Osteoblast (primary cell): ENCODE data around the gene SPSB3. TPM values are rescaled to one million over a fixed set of nuclear protein-coding genes. Genes with fewer than 3 reads are reported as not detected.

Experiments
- DNase-seq: peaks from one replicate; pipeline ENCODE4 v3.0.0; 2011; ENCODE audit warnings: low spot score, mixed read lengths; ENCODE audit not compliant: insufficient read length; ENCODE audit errors: missing footprints
- H2AFZ ChIP-seq: 2 replicates; pipeline ENCODE4 v1.6.0; 2011; ENCODE audit warnings: mild to moderate bottlenecking, low read length
- H3K27ac ChIP-seq: 2 replicates; pipeline ENCODE4 v1.5.1; 2011; ENCODE audit warnings: mild to moderate bottlenecking, low read depth, low read length, moderate library complexity
- H3K27me3 ChIP-seq: 2 replicates; pipeline ENCODE4 v1.6.0; 2012; ENCODE audit warnings: mild to moderate bottlenecking, control low read depth, inconsistent platforms, low read length, moderate library complexity; ENCODE audit not compliant: insufficient read depth
- H3K36me3 ChIP-seq: 2 replicates; pipeline ENCODE4 v1.5.1; 2011; ENCODE audit warnings: mild to moderate bottlenecking, low read length, control low read depth, moderate library complexity; ENCODE audit not compliant: insufficient read depth
- H3K4me1 ChIP-seq: 2 replicates; pipeline ENCODE4 v1.5.1; 2011; ENCODE audit warnings: mild to moderate bottlenecking, low read length, control low read depth, moderate library complexity; ENCODE audit not compliant: insufficient read depth
- H3K4me2 ChIP-seq: 2 replicates; pipeline ENCODE4 v1.6.0; 2011; ENCODE audit warnings: mild to moderate bottlenecking, low read length; ENCODE audit not compliant: insufficient read depth
- H3K4me3 ChIP-seq: fragments of 200-600 bp; sonication (generic); 3 replicates; pipeline ENCODE4 v1.5.1; 2012; ENCODE audit warnings: mild to moderate bottlenecking, low read length, inconsistent platforms; ENCODE audit not compliant: insufficient read depth
- H3K79me2 ChIP-seq: 2 replicates; pipeline ENCODE4 v1.6.0; 2012; ENCODE audit warnings: mild to moderate bottlenecking, low read length, control low read depth, inconsistent platforms; ENCODE audit not compliant: insufficient read depth
- H3K9me3 ChIP-seq: 2 replicates; pipeline ENCODE4 v1.5.1; 2011; ENCODE audit warnings: low read depth, low read length, control low read depth
- H4K20me1 ChIP-seq: 2 replicates; pipeline ENCODE4 v1.6.0; 2012; ENCODE audit warnings: mild to moderate bottlenecking, low read length, control low read depth; ENCODE audit not compliant: insufficient read depth
- CTCF ChIP-seq: IDR thresholded peaks from 2 replicates; pipeline ENCODE4 v1.5.1; 2011; ENCODE audit warnings: mild to moderate bottlenecking, low read depth, low read length, moderate library complexity; ENCODE audit errors: extremely low read depth
- total RNA-seq: library from RNA; depleted of rRNA; stranded (reverse); fragments of >200 nt; gene quantifications from 2 replicates; pipeline ENCODE4 v1.2.3, GENCODE V29; 2012

Gene SPSB3
- total RNA-seq, 1 donor: 42.3 TPM

GRCh38 chr16:1758923-1759322 lies 23.4 kb downstream of the SPSB3 start:
- Histone ChIP-seq H3K36me3 (peaks cover 42% of the 10 kb centered on the region), H3K79me2 (peaks cover 5% of the 10 kb centered on the region)

GRCh38 chr16:1757714-1758461 lies 24.5 kb downstream of the SPSB3 start:
- Histone ChIP-seq H3K4me2 (no peak overlapping the region), H3K4me1 (no peaks in the 10 kb centered on the region), H3K79me2 (peaks cover 5% of the 10 kb centered on the region), H3K36me3 (peaks cover 39% of the 10 kb centered on the region), H3K9me3 (no peaks in the 10 kb centered on the region), H3K27ac (no peak overlapping the region), H2AFZ (no peak overlapping the region), H3K4me3 (no peak overlapping the region), H4K20me1 (peaks cover 7% of the 10 kb centered on the region), H3K27me3 (no peaks in the 10 kb centered on the region)
- no peak for DNase-seq
- TF ChIP-seq CTCF: no peak

More at GRCh38 chr16:1758923-1759322, 23.4 kb downstream of the SPSB3 start:
- Histone ChIP-seq H4K20me1 (peaks cover 12% of the 10 kb centered on the region), H3K4me1 (no peaks in the 10 kb centered on the region), H3K9me3 (no peaks in the 10 kb centered on the region), H3K4me2 (no peak overlapping the region), H3K27me3 (no peaks in the 10 kb centered on the region), H3K27ac (no peak overlapping the region), H2AFZ (no peak overlapping the region), H3K4me3 (no peak overlapping the region)
- TF ChIP-seq CTCF: no peak
- no peak for DNase-seq

- H3K27ac ChIP-seq: no peak overlapping the region
- no peak for TF ChIP-seq CTCF
- H3K36me3 ChIP-seq: peaks cover 39% of the 10 kb centered on the region
- H3K79me2 ChIP-seq: peaks cover 9% of the 10 kb centered on the region
- DNase-seq: no peak
- no peak overlapping the region for H2AFZ ChIP-seq
- H3K4me2 ChIP-seq: no peak overlapping the region
- no peak overlapping the region for H3K4me3 ChIP-seq
- H4K20me1 ChIP-seq: peaks cover 13% of the 10 kb centered on the region
- no peaks in the 10 kb centered on the region for H3K27me3 ChIP-seq
- no peaks in the 10 kb centered on the region for H3K9me3 ChIP-seq
- peaks cover 6% of the 10 kb centered on the region for H3K4me1 ChIP-seq
These were observed 28.2 kb downstream of the SPSB3 start for GRCh38 chr16:1754204-1754603.

- peaks cover 43% of the 10 kb centered on the region for H3K36me3 ChIP-seq
- H4K20me1 ChIP-seq: peaks cover 8% of the 10 kb centered on the region
- H3K79me2 ChIP-seq: peaks cover 9% of the 10 kb centered on the region
- no peak for TF ChIP-seq CTCF
- no peak for DNase-seq
- H3K4me1 ChIP-seq: peaks cover 6% of the 10 kb centered on the region
- H3K27ac ChIP-seq: no peak overlapping the region
- no peaks in the 10 kb centered on the region for H3K9me3 ChIP-seq
- no peak overlapping the region for H3K4me3 ChIP-seq
- no peaks in the 10 kb centered on the region for H3K27me3 ChIP-seq
- no peak overlapping the region for H2AFZ ChIP-seq
- H3K4me2 ChIP-seq: no peak overlapping the region
These were observed 29.5 kb downstream of the SPSB3 start for GRCh38 chr16:1752853-1753252.
